GM12801 (cell line): ENCODE measurements around the gene TULP4.

Experiments used
- CTCF ChIP-seq: IDR thresholded peaks from one replicate; pipeline ENCODE4 v1.5.1; 2011; ENCODE audit warnings: control low read depth; ENCODE audit not compliant: insufficient read length; ENCODE audit errors: extremely low read depth

The TULP4 gene

GRCh38 chr6:158284876-158285655, 27.2 kb upstream of the TULP4 start:
- no peak for TF ChIP-seq CTCF

- TF ChIP-seq CTCF = no peak
Measured at GRCh38 chr6:158285656-158286021, 26.6 kb upstream of the TULP4 start.

GRCh38 chr6:158286413-158286812, 25.9 kb upstream of the TULP4 start:
- no peak for TF ChIP-seq CTCF

- TF ChIP-seq CTCF = no peak
Measured at GRCh38 chr6:158287047-158287446, 25.2 kb upstream of the TULP4 start.

GRCh38 chr6:158290040-158290439, 22.2 kb upstream of the TULP4 start:
- TF ChIP-seq CTCF = no peak

GRCh38 chr6:158290659-158291058, 21.6 kb upstream of the TULP4 start:
- TF ChIP-seq CTCF = no peak

- no peak for TF ChIP-seq CTCF
Measured at GRCh38 chr6:158292016-158292415, 20.2 kb upstream of the TULP4 start.
